ENCODE data around the gene MSI2.

Gene MSI2

DNA sequence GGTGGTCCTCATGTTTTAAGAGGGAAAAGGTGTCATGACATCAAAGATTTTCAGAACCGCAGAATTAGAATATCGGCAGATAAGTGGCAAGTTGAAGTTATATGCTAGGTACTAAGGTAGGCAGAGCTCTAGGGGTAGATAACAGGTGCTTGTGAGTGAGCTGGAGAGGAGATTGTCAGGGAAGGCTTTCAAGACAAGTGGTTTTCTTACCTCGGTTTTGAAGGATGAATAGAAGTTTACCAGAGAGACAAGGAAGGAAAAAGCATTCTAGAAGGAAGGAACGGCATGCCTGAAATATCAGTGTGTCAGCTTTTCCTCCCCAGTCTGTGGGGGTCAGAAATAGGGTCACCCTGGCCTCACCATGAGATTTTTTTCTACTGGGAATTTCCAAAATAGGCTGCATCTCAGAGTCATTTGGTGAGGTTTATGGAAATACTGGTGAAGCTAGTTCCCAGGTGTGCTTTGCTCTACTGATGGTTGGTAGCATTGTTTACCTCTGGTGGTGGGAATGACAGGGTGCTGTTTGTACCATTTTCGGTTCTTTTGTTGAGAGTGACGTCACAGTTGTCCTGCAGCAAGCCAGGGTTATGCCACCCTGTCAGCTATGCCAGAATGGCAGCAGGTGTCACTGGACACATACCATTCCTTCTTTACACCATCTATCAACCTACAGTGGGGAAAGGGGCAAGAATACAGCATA, 112.5 kb downstream of the MSI2 start:
- Histone ChIP-seq H3K27me3 (ENCODE audit: low read length) (no peaks in the 10 kb centered on the region), H3K27ac (ENCODE audit: low read depth, low read length) (no peak overlapping the region; the same call in 1 of the 2 replicates), H2AFZ (ENCODE audit: low read depth, low read length, severe bottlenecking) (no peak overlapping the region), H3K9ac (ENCODE audit: low read length) (no peak overlapping the region), H3K4me3 (ENCODE audit: insufficient read depth, low read length, poor library complexity, severe bottlenecking) (no peak overlapping the region), H3K9me3 (ENCODE audit: insufficient read depth, low read length) (peaks cover 4% of the 10 kb centered on the region), H3K4me2 (ENCODE audit: low read depth, low read length, poor library complexity, severe bottlenecking) (no peak overlapping the region), H3K79me2 (ENCODE audit: insufficient read depth, low read length) (peaks cover 71% of the 10 kb centered on the region), H3K36me3 (ENCODE audit: low read length) (peaks cover 3% of the 10 kb centered on the region), H3F3A (ENCODE audit: insufficient read depth) (no peaks in the 10 kb centered on the region; the same call in 1 of the 2 replicates), H4K20me1 (ENCODE audit: low read depth, low read length) (no peaks in the 10 kb centered on the region), H3K9me2 (replicated peaks; ENCODE audit: insufficient read depth, low read length) (no peaks in the 10 kb centered on the region)
- TF ChIP-seq, protein P1, sequence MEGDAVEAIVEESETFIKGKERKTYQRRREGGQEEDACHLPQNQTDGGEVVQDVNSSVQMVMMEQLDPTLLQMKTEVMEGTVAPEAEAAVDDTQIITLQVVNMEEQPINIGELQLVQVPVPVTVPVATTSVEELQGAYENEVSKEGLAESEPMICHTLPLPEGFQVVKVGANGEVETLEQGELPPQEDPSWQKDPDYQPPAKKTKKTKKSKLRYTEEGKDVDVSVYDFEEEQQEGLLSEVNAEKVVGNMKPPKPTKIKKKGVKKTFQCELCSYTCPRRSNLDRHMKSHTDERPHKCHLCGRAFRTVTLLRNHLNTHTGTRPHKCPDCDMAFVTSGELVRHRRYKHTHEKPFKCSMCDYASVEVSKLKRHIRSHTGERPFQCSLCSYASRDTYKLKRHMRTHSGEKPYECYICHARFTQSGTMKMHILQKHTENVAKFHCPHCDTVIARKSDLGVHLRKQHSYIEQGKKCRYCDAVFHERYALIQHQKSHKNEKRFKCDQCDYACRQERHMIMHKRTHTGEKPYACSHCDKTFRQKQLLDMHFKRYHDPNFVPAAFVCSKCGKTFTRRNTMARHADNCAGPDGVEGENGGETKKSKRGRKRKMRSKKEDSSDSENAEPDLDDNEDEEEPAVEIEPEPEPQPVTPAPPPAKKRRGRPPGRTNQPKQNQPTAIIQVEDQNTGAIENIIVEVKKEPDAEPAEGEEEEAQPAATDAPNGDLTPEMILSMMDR (IDR thresholded peaks at IDR 0.05; ENCODE audit: insufficient read depth, low read length, poor library complexity, severe bottlenecking) = no peak
- no peak for TF ChIP-seq EZH2phosphoT487 (conservative IDR thresholded peaks at IDR 0.05; ENCODE audit: low read length)

DNA sequence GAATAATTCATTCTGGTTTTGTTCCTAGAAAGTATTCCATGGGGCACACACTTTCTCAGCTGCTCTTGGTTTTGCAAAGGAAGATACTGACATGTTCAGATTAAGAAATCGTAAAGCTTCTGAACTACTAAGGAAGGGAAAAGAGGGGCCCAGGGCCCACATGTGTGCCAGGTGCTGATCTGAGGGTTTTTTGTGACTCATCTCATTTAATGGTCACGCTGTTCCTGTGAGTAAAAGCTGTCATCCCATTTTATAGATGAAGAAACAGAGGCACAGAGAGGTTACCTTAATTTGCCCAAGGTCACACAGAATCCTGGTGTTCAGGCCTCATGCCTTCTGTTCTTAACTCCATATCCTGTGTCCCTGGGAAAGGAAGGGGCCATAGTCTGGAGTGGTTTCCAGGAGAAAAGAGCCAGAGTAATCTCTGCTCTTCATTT, 113.2 kb downstream of the MSI2 start:
- no peaks in the 10 kb centered on the region; the same call in 1 of the 2 replicates for H3F3A ChIP-seq (ENCODE audit: insufficient read depth)
- no peaks in the 10 kb centered on the region for H3K27me3 ChIP-seq (ENCODE audit: low read length)
- no peak for TF ChIP-seq EZH2phosphoT487 (conservative IDR thresholded peaks at IDR 0.05; ENCODE audit: low read length)
- TF ChIP-seq, protein P1 (IDR thresholded peaks at IDR 0.05; ENCODE audit: insufficient read depth, low read length, poor library complexity, severe bottlenecking) = no peak
- no peak overlapping the region for H3K4me2 ChIP-seq (ENCODE audit: low read depth, low read length, poor library complexity, severe bottlenecking)
- H4K20me1 ChIP-seq (ENCODE audit: low read depth, low read length) = no peaks in the 10 kb centered on the region
- H3K9me3 ChIP-seq (ENCODE audit: insufficient read depth, low read length) = peaks cover 6% of the 10 kb centered on the region
- H3K27ac ChIP-seq (ENCODE audit: low read depth, low read length) = no peak overlapping the region
- H3K79me2 ChIP-seq (ENCODE audit: insufficient read depth, low read length) = peaks cover 69% of the 10 kb centered on the region
- H3K36me3 ChIP-seq (ENCODE audit: low read length) = peaks cover 3% of the 10 kb centered on the region
- no peak overlapping the region for H3K9ac ChIP-seq (ENCODE audit: low read length)
- no peaks in the 10 kb centered on the region for H3K9me2 ChIP-seq (replicated peaks; ENCODE audit: insufficient read depth, low read length)
- H3K4me3 ChIP-seq (ENCODE audit: insufficient read depth, low read length, poor library complexity, severe bottlenecking) = no peak overlapping the region
- no peak overlapping the region for H2AFZ ChIP-seq (ENCODE audit: low read depth, low read length, severe bottlenecking)

DNA sequence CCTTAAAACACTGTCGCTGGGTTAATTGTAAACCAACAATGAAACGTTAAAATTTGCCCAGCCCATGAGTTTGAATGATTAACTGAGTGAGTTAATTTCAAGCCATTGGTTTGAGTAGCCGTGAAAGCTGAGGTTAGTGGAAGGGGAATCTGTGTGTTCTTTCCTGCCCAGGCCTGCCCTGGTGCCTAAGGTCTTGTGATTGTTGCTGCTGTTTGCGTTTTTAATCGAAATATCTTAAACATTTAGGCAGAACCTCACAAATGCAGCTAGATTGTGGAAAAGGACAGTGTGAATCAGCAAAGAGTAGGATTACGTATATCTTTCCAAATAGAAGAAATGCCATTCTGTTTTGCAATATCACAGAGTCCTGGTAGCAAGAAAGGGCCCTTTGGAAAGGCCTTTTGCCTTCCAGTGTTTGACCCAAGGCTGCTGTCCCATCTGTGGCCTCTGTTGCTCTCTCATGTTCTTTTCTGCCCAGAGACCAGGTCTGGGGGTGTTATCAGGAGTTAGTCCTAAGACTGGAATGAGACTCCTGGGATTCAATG, 113.8 kb downstream of the MSI2 start:
- H3K9me3 ChIP-seq (ENCODE audit: insufficient read depth, low read length) = peaks cover 6% of the 10 kb centered on the region
- H3K9me2 ChIP-seq (replicated peaks; ENCODE audit: insufficient read depth, low read length) = no peaks in the 10 kb centered on the region
- H4K20me1 ChIP-seq (ENCODE audit: low read depth, low read length) = no peaks in the 10 kb centered on the region
- TF ChIP-seq EZH2phosphoT487 (conservative IDR thresholded peaks at IDR 0.05; ENCODE audit: low read length) = no peak
- TF ChIP-seq, protein P1 (IDR thresholded peaks at IDR 0.05; ENCODE audit: insufficient read depth, low read length, poor library complexity, severe bottlenecking) = no peak
- H3F3A ChIP-seq (ENCODE audit: insufficient read depth) = no peaks in the 10 kb centered on the region; the same call in 1 of the 2 replicates
- H3K4me3 ChIP-seq (ENCODE audit: insufficient read depth, low read length, poor library complexity, severe bottlenecking) = no peak overlapping the region
- H3K36me3 ChIP-seq (ENCODE audit: low read length) = peaks cover 3% of the 10 kb centered on the region
- no peak overlapping the region for H3K4me2 ChIP-seq (ENCODE audit: low read depth, low read length, poor library complexity, severe bottlenecking)
- H3K79me2 ChIP-seq (ENCODE audit: insufficient read depth, low read length) = peaks cover 69% of the 10 kb centered on the region
- no peak overlapping the region for H3K27ac ChIP-seq (ENCODE audit: low read depth, low read length)
- no peak overlapping the region for H2AFZ ChIP-seq (ENCODE audit: low read depth, low read length, severe bottlenecking)
- H3K27me3 ChIP-seq (ENCODE audit: low read length) = no peaks in the 10 kb centered on the region
- no peak overlapping the region for H3K9ac ChIP-seq (ENCODE audit: low read length)

Measured in SU-DHL-6 (cell line).